ENCODE results near the gene TMEM132E.

- TF ChIP-seq CTCF (IDR thresholded peaks at IDR 0.05) (no peak), POLR2A (IDR thresholded peaks at IDR 0.05) (no peak)
These were observed 10.4 kb upstream of the TMEM132E start for GRCh38 chr17:34568953-34569352.

Data from vagina (tissue), 2 donors.